ENCODE results near the gene CRYBG1.
A peak's percentile ranks its signal among the peaks of the same experiment; 100 is the strongest.
"Not testable (repeated sequence)": the region's sequence is repeated elsewhere in the genome, so short reads cannot be mapped to it uniquely, and the experiment has no call there.

CRYBG1 gene

DNA sequence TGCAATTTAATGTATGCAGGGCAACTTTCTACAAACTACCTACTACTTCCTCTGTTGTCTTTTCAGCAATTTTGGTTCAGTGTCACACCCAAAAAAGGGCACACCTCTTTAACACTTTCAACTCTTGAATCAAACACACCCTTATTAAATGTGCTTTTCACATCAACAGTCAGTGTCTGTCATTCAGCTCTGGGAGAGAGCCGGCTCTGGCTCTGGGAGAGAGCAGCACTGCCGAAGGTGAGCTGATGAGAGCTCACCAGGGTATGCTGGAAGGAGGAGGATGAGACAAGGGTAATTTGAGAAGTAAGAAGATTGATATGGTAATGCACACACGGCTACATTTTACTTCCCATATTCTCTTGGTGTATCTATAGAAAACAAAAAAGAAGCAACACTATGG lies 134.5 kb downstream of the CRYBG1 start:
- DNase-seq (ENCODE audit: low read depth in 2 of 3, low spot score in 2 of 3) = no peak

DNA sequence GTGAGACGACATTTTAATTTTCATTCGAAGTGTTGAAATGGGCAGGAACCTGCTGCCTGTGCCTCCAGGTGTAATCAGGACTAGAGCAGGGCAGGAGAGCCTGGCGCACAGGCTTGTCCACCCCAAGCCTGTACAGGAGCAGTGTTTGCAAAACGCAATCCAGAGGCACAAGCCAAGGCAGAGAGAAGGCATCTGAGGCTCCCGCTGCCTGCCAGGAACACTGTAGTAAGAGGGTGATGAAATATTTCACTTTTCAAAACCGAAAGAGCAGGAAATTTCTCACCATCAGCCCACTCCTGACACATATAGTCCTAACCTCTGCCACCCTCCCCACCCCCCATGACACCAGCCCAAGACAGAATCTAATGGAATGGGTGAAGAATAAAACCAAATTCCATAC lies 136.3 kb downstream of the CRYBG1 start:
- no peak for DNase-seq (ENCODE audit: low read depth in 2 of 3, low spot score in 2 of 3)

DNA sequence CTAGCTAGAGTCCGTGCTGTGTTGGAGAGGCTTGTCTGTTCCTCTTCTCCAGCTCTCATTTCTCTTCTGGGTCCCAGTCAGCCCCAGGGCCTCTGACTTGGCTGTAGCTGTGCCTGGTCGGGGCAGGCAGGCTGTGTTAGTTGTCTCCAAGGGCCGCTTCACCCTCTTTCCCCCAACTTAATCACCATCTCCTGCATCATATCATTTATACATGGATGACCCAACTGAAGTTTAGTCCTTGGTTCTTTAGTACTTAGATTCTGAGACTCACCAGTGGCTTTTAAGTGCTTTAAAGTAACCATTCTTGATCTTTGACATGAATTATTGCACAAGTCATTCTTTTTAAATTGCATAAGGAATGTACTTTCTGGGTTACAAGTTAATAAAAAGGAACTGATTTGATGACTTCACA lies 141.4 kb downstream of the CRYBG1 start:
- DNase-seq (ENCODE audit: low read depth in 2 of 3, low spot score in 2 of 3) = no peak

DNA sequence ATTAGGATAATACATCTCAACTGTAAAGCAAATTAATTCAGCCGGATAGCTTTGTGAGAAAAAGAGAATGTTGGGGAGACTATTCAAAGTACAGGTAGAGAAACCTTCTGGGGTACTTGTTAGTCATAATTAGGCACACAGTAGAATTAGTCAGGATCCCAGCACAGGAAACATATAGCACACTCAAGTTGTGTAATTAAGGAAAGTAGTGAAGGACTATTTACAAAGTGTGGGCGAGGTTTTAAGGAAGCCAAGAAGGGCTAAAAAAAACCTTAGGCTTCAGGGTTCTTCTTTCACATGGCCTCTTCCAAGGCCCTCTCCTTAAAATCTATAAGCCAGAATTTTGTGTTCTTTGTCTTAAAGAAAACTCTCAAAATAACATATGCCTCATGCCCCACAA lies 142.0 kb downstream of the CRYBG1 start:
- no peak for DNase-seq (ENCODE audit: low read depth in 2 of 3, low spot score in 2 of 3)

DNA sequence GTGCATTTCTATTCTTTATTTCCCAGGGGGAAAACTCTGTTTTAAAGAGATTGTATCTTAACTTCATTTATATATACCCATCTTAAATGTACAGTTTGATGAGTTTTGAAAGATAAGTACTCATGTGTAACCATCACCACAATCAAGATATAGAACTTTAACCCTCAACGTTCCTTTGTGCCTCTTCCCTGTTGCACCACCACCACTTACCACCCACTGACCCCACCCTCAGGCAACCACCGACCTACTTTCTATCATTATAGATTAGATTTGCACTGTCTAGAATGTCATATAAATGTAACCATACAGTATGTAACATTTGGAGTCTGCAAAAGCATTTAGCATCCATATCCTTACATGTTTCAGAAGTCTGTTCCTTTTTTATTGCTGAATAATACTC lies 147.8 kb downstream of the CRYBG1 start:
- no peak for DNase-seq (ENCODE audit: low read depth in 2 of 3, low spot score in 2 of 3)

DNA sequence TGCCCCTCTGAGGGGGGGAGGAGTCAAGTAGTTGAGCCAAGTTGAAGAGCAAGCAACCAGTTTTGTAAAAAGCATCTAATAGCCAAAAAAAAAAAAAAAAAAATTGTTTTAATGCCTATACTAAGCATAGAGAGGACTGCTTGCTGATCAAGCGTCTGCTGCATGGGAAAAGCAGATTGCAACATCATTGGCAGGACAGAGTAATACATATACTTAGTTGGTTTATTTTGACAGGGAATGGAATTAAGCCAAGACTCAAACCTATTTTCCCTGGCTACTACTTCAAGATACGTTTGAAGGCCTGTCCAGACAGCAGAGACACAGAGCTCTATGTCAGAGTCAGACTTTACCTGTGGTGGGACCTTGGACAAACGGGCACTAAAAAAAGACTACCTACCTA lies 148.3 kb downstream of the CRYBG1 start:
- no peak for DNase-seq (ENCODE audit: low read depth in 2 of 3, low spot score in 2 of 3)

DNA sequence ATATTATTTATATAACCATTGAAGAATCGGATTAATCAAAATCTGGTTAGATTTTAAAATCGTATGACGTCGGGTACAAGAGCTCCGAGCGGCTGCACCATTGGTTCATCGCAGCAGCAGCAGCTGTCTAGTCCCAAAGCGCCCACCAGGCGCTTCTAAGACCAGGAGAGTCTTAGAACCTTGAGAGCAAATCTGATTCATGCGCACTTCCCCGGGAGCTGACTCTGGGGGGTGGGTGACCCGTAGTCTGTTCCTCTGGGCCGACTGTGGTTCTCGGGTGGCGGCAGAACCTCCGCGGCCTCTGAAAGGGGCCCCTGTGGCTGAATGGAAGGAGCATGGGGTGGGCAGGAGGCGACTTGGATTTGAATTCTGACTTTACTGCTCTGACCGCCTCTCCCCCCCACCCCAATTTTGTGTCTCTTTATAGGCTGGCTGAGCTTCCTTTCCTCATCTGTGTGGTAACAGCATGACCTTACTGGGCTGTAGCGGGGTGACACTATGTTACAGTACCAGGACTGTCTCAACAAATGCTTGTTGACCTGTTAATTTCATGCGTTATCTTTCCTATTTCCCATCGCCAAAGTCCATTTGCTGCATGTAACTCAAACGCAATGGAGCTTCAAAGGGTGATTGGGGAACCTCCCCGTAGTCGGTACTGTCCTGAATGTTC lies 149.0 kb downstream of the CRYBG1 start:
- no peak for DNase-seq (ENCODE audit: low read depth in 2 of 3, low spot score in 2 of 3)

DNA sequence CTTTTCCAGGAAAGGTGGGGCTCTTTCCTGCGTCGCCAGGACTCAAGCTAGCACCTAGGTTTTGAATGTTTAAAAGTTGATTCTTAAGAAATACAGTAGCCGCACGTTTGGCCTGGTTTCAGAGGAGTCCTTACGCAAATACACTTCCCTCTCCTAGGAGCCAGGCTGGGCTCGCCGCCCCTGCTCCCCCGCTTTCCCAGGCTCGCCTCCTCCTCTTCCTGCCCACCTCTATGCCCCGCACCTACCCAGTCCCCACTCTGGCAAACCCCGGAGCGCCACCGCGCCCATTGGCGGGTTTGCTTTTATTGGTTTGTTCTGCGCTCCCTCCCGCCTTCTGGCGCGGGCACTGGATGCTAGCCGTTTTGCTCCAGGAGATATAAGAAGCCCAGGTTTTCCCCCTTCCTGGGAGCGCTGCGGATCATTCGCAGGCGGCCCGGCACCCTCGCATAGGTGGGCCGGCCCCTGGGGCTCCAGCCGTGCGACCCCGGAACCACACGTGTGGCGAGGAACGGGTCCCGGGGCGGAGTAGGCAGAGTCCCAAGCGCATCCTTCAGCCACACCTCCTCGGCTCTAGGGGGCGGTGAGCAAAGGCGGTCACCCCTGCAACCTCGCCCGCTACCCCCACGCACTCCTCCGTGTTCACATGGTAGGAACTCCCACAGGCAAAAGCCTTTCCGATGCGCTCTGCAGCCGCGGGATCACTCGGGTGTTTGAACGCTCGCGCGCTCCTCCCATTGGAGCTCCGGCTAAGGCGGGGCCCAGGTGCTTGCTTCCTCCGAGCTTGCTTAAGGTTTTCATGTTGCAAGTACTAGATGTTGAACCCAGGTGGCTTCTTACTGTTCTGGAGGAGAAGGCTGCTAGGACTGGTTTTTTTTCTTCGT lies 149.8 kb downstream of the CRYBG1 start:
- DNase-seq (ENCODE audit: low read depth in 2 of 3, low spot score in 2 of 3) = peak in 2 of 3 experiments; percentile 40 to 43

DNA sequence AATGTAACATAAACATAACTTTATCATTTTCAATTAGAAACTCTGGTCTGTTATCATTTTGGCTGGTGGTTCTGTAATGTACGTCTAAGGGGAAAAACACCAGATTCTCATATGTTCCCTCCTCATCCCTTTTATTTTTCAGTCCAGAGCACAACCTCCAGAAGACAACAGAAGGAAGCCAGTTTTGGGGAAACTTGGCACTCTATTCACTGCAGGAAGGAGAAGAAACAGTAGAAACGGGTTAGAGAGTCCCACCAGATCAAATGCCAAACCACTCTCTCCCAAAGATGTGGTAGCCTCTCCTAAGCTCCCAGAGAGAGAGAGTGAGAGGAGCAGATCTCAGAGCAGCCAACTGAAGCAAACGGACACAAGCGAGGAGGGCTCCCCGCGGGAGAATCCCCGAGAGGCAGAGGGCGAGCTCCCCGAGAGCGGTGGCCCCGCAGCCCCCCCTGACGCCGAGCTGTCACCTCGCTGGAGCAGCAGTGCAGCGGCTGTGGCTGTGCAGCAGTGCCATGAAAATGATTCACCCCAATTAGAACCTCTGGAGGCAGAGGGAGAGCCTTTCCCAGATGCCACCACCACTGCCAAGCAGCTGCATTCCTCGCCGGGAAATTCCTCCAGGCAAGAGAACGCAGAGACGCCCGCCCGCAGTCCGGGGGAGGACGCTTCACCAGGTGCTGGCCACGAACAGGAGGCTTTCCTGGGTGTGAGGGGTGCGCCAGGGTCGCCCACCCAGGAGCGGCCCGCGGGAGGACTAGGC lies 151.0 kb downstream of the CRYBG1 start:
- peak in 1 of 3 experiments; percentile 27 for DNase-seq (ENCODE audit: low read depth in 2 of 3, low spot score in 2 of 3)

DNA sequence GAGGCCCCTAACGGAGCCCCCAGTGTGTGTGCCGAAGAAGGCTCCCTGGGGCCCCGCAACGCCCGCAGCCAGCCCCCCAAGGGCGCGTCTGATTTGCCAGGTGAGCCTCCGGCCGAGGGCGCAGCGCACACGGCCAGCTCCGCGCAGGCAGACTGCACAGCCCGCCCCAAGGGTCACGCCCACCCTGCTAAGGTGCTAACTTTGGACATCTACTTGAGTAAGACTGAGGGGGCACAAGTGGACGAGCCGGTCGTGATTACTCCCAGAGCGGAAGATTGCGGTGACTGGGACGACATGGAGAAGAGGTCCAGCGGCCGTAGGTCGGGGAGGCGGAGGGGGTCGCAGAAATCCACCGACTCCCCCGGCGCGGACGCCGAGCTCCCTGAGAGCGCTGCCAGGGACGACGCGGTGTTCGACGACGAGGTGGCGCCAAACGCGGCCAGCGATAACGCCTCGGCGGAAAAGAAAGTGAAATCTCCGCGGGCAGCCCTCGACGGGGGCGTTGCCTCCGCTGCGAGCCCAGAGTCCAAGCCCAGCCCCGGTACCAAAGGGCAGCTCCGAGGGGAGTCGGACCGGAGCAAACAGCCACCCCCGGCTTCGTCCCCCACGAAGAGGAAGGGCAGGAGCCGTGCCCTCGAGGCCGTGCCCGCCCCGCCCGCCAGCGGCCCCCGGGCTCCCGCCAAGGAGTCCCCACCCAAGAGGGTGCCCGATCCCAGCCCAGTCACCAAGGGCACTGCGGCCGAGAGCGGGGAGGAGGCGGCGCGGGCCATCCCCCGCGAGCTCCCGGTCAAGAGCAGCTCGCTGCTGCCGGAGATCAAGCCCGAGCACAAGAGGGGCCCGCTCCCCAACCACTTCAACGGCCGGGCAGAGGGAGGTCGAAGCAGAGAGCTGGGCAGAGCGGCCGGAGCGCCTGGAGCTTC lies 151.8 kb downstream of the CRYBG1 start:
- DNase-seq (ENCODE audit: low read depth in 2 of 3, low spot score in 2 of 3) = peak in 2 of 3 experiments; percentile 42 to 50

DNA sequence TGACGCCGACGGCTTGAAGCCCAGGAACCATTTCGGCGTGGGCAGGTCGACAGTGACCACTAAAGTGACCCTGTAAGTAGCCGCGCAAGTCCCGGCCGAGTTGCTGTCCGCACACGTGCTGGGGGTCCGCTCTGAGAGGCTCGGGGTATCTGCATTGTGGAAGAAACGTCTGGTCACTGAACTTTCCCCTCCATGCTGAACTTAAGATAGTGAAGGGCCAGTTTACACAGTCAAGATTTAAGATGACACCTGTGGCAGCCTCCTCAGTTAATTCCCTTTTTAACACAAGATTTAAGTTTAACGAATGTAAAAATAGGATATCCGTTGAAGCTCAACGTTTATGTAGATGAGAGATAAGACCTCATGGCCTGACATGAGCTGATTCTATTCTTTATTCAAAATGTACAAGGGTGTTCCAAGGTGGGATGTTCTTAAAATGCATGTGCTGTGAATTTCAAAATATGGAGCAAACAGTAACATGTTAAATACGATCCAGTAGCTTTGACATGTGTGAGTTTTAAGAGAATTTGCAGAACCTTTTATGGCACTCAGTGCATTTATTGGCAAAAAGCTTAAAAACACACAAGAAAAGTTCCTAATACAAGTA lies 152.6 kb downstream of the CRYBG1 start:
- no peak for DNase-seq (ENCODE audit: low read depth in 2 of 3, low spot score in 2 of 3)

DNA sequence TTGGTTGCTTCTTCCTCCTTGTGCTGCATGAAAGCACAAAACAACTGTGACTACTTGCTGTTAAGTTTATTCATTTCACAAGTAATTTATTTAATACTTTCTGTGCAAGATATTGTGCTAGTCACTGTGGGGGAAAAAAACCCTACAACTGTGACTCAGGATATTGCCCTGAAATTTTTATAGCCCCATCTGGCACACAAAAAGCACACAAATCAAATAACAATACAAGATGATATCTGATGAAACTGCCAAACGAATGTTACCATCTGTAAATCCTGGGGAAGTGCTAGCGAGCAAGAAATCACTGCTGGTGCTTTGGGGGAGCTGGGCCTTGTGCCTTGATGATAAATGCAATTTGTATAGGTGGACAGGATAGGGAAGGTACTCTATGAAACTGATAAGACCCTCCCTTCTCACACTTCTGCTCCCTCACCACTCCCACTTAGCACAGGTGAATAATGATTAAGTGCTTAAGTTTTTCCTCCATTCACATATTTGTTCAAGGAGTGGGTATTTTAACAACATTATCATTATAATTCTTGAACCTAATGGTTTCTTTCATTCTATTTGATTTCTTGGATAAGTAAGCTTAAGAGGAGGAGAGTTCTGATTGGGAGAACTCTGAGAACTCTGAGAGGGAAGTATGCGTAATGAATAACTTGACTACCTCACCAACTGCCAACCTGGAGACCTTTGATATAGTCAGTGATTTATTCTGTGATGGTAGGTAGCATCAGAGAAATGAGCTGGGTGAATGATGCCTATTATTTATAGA lies 153.5 kb downstream of the CRYBG1 start:
- no peak for DNase-seq (ENCODE audit: low read depth in 2 of 3, low spot score in 2 of 3)

DNA sequence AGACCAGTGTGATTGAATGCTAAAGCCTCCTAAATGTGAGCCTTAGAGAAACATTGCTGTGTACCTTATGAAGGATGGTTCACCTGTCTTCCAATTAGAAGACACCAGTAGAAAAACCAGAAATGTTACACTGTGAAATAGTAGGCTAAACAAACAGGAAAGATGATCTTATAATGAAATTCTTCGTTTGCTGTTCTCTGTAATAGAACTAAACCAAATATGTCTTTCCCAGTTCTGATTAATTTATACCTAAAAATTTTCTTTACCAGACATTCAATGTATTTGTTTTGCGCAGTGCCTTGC lies 154.0 kb downstream of the CRYBG1 start:
- no peak for DNase-seq (ENCODE audit: low read depth in 2 of 3, low spot score in 2 of 3)

DNA sequence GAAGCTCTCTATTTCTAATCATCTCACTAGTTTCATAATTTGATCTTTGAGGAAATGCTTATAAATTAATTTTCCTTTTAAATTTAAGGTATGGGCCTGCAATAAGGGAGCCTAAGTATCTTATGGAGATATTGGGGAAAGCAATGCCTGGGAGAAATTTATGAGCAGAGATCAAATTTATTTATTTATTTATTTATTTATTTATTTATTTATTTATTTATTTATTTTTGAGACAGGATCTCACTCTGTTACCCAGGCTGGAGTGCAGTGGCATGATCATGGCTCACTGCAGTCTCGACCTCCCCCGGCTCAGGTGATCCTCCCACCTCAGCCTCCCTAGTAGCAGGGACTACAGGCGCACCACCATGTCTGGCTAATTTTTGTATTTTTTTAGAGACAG lies 155.1 kb downstream of the CRYBG1 start:
- DNase-seq (ENCODE audit: low read depth in 2 of 3, low spot score in 2 of 3) = not testable (repeated sequence)

DNA sequence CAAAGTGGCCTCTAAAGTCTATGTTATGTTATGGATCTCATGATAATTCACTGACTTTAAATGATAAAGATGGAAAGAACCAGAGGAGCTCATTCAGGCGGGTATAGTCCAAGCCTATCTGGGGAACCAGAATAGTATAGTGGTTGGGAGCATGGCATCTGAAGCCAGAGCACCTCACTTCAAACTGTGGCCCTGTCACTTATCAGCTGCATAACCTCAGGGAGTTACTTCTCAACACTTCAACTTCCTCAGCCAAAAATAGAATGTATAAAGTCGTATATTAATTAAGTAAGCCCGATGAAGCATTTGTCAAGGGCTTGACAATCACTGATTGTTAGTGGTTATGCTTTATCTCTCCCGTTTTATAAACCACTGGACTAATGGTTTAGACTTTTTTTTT lies 156.1 kb downstream of the CRYBG1 start:
- no peak for DNase-seq (ENCODE audit: low read depth in 2 of 3, low spot score in 2 of 3)

DNA sequence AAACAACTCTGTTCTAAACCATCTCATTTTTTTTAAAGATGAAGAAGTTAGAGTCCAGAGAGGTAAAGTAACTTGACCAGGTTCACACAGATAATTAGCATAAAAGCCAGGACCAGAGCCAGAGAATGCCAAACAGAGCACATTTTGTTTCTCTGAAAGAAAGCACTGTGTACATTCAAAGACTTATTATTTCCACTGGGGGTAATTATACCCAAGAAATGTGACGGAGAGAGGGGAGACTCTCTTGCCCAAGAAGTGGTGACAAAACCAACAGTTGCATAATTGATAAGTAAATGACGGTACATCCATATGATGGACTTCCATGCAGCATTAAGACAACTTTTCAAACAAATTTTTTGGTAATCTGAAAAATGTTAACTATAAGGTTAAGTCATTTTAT lies 157.2 kb downstream of the CRYBG1 start:
- DNase-seq (ENCODE audit: low read depth in 2 of 3, low spot score in 2 of 3) = no peak

DNA sequence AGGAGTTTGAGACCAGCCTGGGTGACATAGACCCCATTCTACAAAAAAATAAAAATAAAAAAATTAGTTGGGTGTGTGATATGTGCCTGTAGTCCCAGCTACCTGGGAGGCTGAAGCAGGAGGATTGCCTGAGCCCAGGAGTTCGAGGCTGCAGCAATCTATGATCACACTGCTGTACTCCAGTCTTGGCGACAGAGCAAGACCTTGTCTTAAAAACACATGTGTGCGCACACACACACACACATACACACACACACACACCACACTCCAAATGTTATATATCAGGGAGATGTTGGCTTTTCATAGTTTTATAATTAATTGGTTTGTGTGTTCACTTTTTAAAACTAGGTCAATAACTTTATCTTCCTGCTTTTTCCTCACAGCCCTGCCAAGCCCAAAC lies 158.2 kb downstream of the CRYBG1 start:
- no peak for DNase-seq (ENCODE audit: low read depth in 2 of 3, low spot score in 2 of 3)

DNA sequence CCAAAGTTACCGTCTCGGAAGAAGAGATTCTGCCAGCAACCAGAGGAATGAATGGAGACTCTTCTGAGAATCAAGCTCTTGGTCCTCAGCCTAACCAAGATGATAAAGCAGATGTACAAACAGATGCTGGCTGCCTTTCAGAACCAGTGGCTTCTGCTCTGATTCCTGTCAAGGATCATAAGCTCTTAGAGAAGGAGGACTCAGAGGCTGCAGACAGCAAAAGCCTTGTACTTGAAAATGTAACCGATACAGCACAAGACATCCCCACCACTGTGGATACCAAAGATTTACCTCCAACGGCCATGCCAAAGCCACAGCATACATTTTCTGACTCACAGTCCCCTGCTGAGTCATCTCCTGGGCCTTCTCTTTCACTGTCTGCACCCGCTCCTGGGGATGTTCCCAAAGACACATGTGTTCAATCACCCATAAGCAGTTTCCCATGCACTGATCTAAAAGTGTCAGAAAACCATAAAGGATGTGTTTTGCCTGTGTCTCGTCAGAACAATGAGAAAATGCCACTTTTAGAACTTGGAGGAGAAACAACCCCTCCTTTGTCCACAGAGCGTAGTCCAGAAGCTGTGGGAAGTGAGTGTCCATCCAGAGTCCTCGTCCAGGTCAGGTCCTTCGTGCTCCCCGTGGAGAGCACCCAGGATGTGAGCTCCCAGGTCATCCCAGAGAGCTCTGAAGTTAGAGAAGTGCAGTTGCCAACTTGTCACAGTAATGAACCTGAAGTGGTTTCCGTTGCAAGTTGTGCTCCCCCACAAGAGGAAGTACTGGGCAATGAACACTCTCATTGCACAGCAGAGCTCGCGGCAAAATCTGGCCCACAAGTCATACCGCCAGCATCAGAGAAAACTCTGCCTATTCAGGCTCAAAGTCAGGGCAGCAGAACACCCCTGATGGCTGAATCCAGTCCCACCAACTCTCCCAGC lies 159.2 kb downstream of the CRYBG1 start:
- DNase-seq (ENCODE audit: low read depth in 2 of 3, low spot score in 2 of 3) = peak in 2 of 3 experiments; percentile 37 to 59

Measured in activated CD8-positive, alpha-beta memory T cell treated with anti-CD3 and anti-CD28 coated beads for 48 hours (primary cell).